Naive thymus-derived CD4-positive, alpha-beta T cell (primary cell): Measurements from ENCODE around the gene FMNL2. TPM values are rescaled to one million over a fixed set of nuclear protein-coding genes. Genes with fewer than 3 reads are reported as not detected.

Source experiments
- ATAC-seq: fragments of 150-1000 bp; cut with Tn5 transposase; 2 replicates; pipeline ENCODE4 v1.10.0; 2021; ENCODE audit warnings: mild to moderate bottlenecking, moderate library complexity
- CTCF ChIA-PET: fragments of 350-600 bp; sonication (Branson Sonifier 250); formaldehyde crosslinking; loops from one replicate; lab custom pipeline; 2021; ENCODE audit warnings: antibody characterized with exemption; lab: Charles Lee
- POLR2A ChIA-PET: fragments of 350-600 bp; sonication (Branson Sonifier 250); formaldehyde crosslinking; loops from one replicate; lab custom pipeline; 2021; ENCODE audit warnings: antibody characterized with exemption, inconsistent platforms; lab: Charles Lee
- DNase-seq, 9 donors: peaks; one replicate each; pipeline versions ENCODE4 v3.0.0 to v3.0.0-alpha.2; 2020 to 2022; ENCODE audit warnings: mixed read lengths in 1 of 9
- H3K27ac ChIP-seq: one replicate; pipeline ENCODE4 v1.7.0; 2013; ENCODE audit warnings: mild to moderate bottlenecking, low read depth, low read length, moderate library complexity
- H3K27me3 ChIP-seq, 2 donors: one replicate each; pipeline ENCODE4 v1.7.0; 2013; ENCODE audit warnings: low read length in 2 of 2, mild to moderate bottlenecking in 2 of 2, moderate library complexity in 2 of 2; ENCODE audit not compliant: control insufficient read depth in 2 of 2, insufficient read depth in 2 of 2
- H3K36me3 ChIP-seq, 3 experiments: 1 replicate in 2 of 3; 2 replicates in 1 of 3; pipeline ENCODE4 v1.7.0; 2013; ENCODE audit warnings: low read length in 3 of 3, mild to moderate bottlenecking in 3 of 3, moderate library complexity in 1 of 3; ENCODE audit not compliant: insufficient read depth in 3 of 3, control insufficient read depth in 2 of 3
- H3K4me1 ChIP-seq, 2 donors: one replicate each; pipeline ENCODE4 v1.7.0; 2013; ENCODE audit warnings: low read length in 2 of 2, mild to moderate bottlenecking in 2 of 2, moderate library complexity in 1 of 2; ENCODE audit not compliant: control insufficient read depth in 2 of 2, insufficient read depth in 2 of 2
- H3K4me3 ChIP-seq: 2 replicates; pipeline ENCODE4 v1.7.0; 2013; ENCODE audit warnings: mild to moderate bottlenecking, low read length
- H3K9me3 ChIP-seq, 3 experiments: 1 replicate in 2 of 3; 2 replicates in 1 of 3; pipeline ENCODE4 v1.7.0; 2013; ENCODE audit warnings: low read length in 3 of 3; ENCODE audit not compliant: control insufficient read depth in 2 of 3
- H3K27ac Mint-ChIP-seq, 9 donors: one replicate each; pipeline ENCODE4 v1.8.0; 2020 to 2022; ENCODE audit warnings: mixed read lengths in 9 of 9, mild to moderate bottlenecking in 8 of 9, moderate library complexity in 5 of 9, inconsistent platforms in 2 of 9
- H3K27me3 Mint-ChIP-seq, 5 donors: one replicate each; pipeline ENCODE4 v1.8.0; 2021 to 2022; ENCODE audit warnings: mixed read lengths in 5 of 5, mild to moderate bottlenecking in 1 of 5
- H3K36me3 Mint-ChIP-seq, 5 donors: one replicate each; pipeline ENCODE4 v1.8.0; 2020 to 2022; ENCODE audit warnings: mixed read lengths in 5 of 5, mild to moderate bottlenecking in 3 of 5, inconsistent platforms in 1 of 5
- H3K4me1 Mint-ChIP-seq, 7 donors: one replicate each; pipeline ENCODE4 v1.8.0; 2020 to 2022; ENCODE audit warnings: mixed read lengths in 7 of 7, mild to moderate bottlenecking in 3 of 7, inconsistent platforms in 1 of 7
- H3K4me3 Mint-ChIP-seq, 10 donors: one replicate each; pipeline ENCODE4 v1.8.0; 2020 to 2022; ENCODE audit warnings: mild to moderate bottlenecking in 10 of 10, mixed read lengths in 10 of 10, moderate library complexity in 6 of 10, inconsistent platforms in 2 of 10
- H3K9me3 Mint-ChIP-seq, 11 donors: one replicate each; pipeline ENCODE4 v1.8.0; 2020 to 2022; ENCODE audit warnings: mixed read lengths in 11 of 11, mild to moderate bottlenecking in 4 of 11, inconsistent platforms in 1 of 11, moderate library complexity in 1 of 11
- intact Hi-C, 2 donors: fragments of 100-400 bp; cut with micrococcal nuclease; formaldehyde crosslinking; loops; one replicate each; pipeline ENCODE4 v1.15.1; 2023
- polyA plus RNA-seq, 2 donors: library from polyadenylated mRNA; unstranded; fragments of 300-500 nt; fragmentation: Illumina TruSeq; gene quantifications; one replicate each; pipeline ENCODE4 v1.2.3, GENCODE V29; 2021
- total RNA-seq, 6 experiments: library from RNA in 5 of 6; stranded (reverse) in 5 of 6; gene quantifications; 1 replicate in 5 of 6; 2 replicates in 1 of 6; pipeline ENCODE4 v1.2.3 and lab custom pipeline; 2021 to 2026

Gene FMNL2
- total and polyA plus RNA-seq, 7 experiments from 2014 or later: 0.16 to 2.7 (median 1.2) TPM

DNA sequence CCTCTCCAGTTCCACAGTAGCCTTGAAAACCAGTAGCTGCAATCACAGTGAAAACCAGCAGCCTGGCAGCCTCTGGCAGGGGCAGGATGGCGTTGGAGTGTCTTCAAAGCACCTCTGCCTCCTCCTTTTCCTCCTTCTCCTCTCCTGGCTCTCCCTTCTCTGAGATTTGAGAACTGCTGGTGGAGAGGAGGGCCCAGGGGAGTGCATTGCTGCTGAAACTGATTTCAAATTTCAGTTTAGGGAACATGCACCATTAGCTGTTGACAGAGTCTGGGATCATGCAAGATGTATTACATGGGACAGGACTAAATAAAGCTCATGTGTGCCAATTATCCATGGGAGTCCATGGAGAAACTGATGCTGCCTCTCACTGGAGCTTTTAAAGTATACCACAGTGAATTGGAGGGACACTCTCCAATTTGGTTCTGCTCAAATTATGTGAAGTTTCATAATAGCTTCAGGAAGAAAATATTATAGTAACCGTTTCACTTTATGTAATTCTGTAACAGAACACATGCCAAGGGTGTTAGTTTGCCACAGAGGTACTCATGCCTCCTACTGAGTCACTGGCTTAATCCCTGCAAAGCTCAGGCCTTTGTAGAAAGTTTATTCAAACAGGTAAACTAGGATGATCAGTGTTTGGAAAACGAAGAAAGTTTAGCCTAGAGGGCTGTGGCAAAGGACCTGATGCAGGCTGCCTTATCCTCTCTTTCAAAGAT, 236.2 kb downstream of the FMNL2 start:
- ATAC-seq: no peak
- intact Hi-C loops: no loop called here
- peaks cover 0 to 21% (median 5%) of the 10 kb centered on the region in 5 donors for H3K27me3 Mint-ChIP-seq
- H3K9me3 Mint-ChIP-seq: no peaks in the 10 kb centered on the region
- POLR2A ChIA-PET: no interaction called here
- no peak overlapping the region for H3K4me3 Mint-ChIP-seq
- no peak overlapping the region for H3K27ac ChIP-seq
- no peak overlapping the region for H3K27ac Mint-ChIP-seq
- H3K9me3 ChIP-seq: no peaks in the 10 kb centered on the region
- no peak overlapping the region for H3K4me3 ChIP-seq
- H3K27me3 ChIP-seq: no peaks in the 10 kb centered on the region
- H3K4me1 ChIP-seq: no peaks in the 10 kb centered on the region
- no peak for DNase-seq
- H3K36me3 Mint-ChIP-seq: no peaks in the 10 kb centered on the region
- H3K4me1 Mint-ChIP-seq: peaks cover 0 to 7% (median 0%) of the 10 kb centered on the region in 7 donors
- no peaks in the 10 kb centered on the region for H3K36me3 ChIP-seq
- CTCF ChIA-PET: no interaction called here

DNA sequence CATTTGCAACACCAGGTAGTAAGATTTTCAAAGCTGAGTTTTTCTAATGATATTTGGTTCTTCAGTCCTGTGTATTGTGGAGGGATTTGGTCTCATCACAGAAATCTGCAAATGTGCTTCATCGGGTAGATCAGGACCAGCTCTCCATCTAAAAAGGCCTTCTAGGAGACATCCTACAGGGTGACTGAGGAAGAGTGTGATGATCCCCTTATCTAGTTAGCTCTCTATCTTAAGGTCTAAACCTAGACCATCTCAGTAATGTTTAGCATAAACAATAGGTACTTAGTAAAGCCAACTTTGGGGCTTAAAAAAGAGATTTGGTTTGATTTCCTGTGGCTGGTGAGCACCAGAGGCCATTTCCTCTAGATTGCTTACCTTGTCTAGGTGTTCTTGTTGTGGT, 237.1 kb downstream of the FMNL2 start:
- Mint-ChIP-seq H3K9me3 (no peaks in the 10 kb centered on the region), H3K27ac (no peak overlapping the region), H3K27me3 (peaks cover 0 to 16% (median 0%) of the 10 kb centered on the region in 5 donors), H3K4me3 (no peak overlapping the region), H3K4me1 (peaks cover 0 to 7% (median 0%) of the 10 kb centered on the region in 7 donors), H3K36me3 (no peaks in the 10 kb centered on the region)
- ATAC-seq (no peak), DNase-seq (no peak)
- H3K4me3 ChIP-seq: no peak overlapping the region
- H3K27ac ChIP-seq: no peak overlapping the region
- no peaks in the 10 kb centered on the region for H3K36me3 ChIP-seq
- POLR2A ChIA-PET: no interaction called here
- CTCF ChIA-PET: interaction anchor here (0.7 kb wide), 1 partner anchor 530 kb away, joined by 3 read pairs; no protein-coding TSS in a partner anchor
- intact Hi-C loops: no loop called here
- H3K9me3 ChIP-seq: no peaks in the 10 kb centered on the region
- H3K4me1 ChIP-seq: no peaks in the 10 kb centered on the region
- no peaks in the 10 kb centered on the region for H3K27me3 ChIP-seq

DNA sequence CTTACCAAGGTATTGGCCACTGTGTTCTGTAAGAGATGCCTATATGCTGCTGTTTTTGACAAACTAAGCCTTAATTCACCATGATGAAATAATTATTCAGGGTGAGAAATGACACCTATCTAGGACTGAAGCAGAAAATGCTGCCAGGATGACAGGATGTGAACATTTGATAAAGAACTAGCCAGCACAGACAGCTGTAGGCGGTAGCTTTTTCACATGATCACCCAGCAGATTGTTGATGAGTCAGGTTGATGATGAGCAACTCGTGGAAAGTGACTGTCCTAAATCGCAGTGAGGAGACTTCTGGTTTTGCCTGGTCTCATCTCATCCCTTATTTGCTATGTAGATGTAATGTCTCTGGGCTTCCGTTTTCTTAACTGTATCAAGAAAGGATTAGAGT, 238.2 kb downstream of the FMNL2 start:
- H3K36me3 Mint-ChIP-seq: no peaks in the 10 kb centered on the region
- Histone ChIP-seq H3K4me1 (no peaks in the 10 kb centered on the region), H3K4me3 (no peak overlapping the region), H3K36me3 (no peaks in the 10 kb centered on the region), H3K27me3 (no peaks in the 10 kb centered on the region), H3K9me3 (no peaks in the 10 kb centered on the region), H3K27ac (no peak overlapping the region)
- intact Hi-C loops: no loop called here
- DNase-seq: peak in 1 of 9 donors; percentile 32
- H3K27ac Mint-ChIP-seq: no peak overlapping the region
- POLR2A ChIA-PET: no interaction called here
- no peak overlapping the region for H3K4me3 Mint-ChIP-seq
- ATAC-seq: peak; percentile 85
- no peaks in the 10 kb centered on the region for H3K9me3 Mint-ChIP-seq
- peaks cover 0 to 16% (median 0%) of the 10 kb centered on the region in 5 donors for H3K27me3 Mint-ChIP-seq
- peaks cover 0 to 7% (median 0%) of the 10 kb centered on the region in 7 donors for H3K4me1 Mint-ChIP-seq
- CTCF ChIA-PET: no interaction called here

DNA sequence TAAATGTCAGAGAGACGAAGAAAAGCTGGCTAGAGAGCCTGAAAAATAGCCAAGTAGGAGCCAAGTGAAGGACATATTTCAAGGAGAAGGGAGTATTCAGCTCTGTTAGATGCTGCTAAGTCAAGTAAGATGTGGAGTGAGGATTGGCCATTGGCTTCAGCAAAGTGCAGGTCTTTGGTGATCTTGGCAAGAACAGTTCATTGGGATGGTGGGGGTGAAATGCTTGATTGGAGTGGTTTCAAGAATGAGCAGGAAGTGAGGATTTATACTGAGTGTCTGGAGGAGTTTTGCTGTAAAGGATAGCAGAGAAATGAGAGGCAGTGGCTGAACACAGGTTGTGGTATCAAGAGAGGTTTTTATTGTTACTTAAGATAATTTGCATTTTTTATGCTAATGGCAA, 242.6 kb downstream of the FMNL2 start:
- no peaks in the 10 kb centered on the region for H3K4me1 ChIP-seq
- no peak overlapping the region for H3K27ac ChIP-seq
- no peaks in the 10 kb centered on the region for H3K9me3 Mint-ChIP-seq
- H3K36me3 Mint-ChIP-seq: no peaks in the 10 kb centered on the region
- no peak overlapping the region for H3K4me3 Mint-ChIP-seq
- no peaks in the 10 kb centered on the region for H3K9me3 ChIP-seq
- ATAC-seq (no peak), DNase-seq (no peak)
- H3K27me3 Mint-ChIP-seq: peaks cover 0 to 9% (median 0%) of the 10 kb centered on the region in 5 donors
- CTCF ChIA-PET: no interaction called here
- no peaks in the 10 kb centered on the region for H3K27me3 ChIP-seq
- H3K4me1 Mint-ChIP-seq: peaks cover 0 to 5% (median 0%) of the 10 kb centered on the region in 7 donors
- intact Hi-C loops: no loop called here
- H3K27ac Mint-ChIP-seq: no peak overlapping the region
- H3K36me3 ChIP-seq: no peaks in the 10 kb centered on the region
- no peak overlapping the region for H3K4me3 ChIP-seq
- POLR2A ChIA-PET: no interaction called here

DNA sequence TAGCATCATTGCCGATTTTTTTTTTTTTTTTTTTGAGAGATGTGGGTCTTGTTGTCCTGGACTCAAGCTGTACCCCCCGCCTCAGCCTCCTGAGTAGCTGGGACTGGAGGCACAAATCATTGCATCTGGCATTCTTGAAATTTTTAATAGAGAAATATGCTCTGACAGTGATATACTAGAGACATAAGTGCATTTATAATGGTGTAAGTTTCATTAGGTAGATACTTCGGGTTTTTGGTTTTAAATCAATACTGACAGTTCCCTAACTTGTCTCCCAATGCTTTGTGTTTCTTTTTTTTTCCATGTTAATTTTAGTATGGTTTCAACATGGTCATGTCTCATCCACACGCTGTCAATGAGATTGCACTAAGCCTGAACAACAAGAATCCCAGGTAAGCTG, 243.6 kb downstream of the FMNL2 start:
- Histone ChIP-seq H3K4me1 (no peaks in the 10 kb centered on the region), H3K4me3 (no peak overlapping the region), H3K27me3 (no peaks in the 10 kb centered on the region), H3K27ac (no peak overlapping the region), H3K36me3 (no peaks in the 10 kb centered on the region), H3K9me3 (no peaks in the 10 kb centered on the region)
- POLR2A ChIA-PET: no interaction called here
- CTCF ChIA-PET: no interaction called here
- intact Hi-C loops: no loop called here
- Mint-ChIP-seq H3K27ac (no peak overlapping the region), H3K27me3 (peaks cover 0 to 9% (median 4%) of the 10 kb centered on the region in 5 donors), H3K36me3 (no peaks in the 10 kb centered on the region), H3K4me1 (no peaks in the 10 kb centered on the region), H3K4me3 (no peak overlapping the region), H3K9me3 (no peaks in the 10 kb centered on the region)
- ATAC-seq (no peak), DNase-seq (no peak)

DNA sequence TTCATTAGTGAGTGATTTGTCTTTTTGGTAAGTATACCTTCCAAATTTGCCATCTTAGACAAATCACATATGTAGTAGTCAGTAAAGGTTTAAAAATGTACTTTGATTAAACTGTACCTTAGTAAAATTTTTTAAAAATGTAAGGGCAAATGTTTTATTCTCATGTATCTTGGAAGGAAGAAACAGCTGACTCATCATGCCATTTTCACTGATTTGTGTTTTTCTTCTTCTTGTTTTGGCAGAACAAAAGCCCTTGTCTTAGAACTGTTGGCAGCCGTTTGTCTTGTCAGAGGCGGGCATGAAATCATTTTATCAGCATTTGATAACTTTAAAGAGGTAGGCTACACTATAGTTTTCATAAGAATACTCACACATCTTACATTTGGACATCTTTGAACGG, 245.7 kb downstream of the FMNL2 start:
- no peaks in the 10 kb centered on the region for H3K36me3 ChIP-seq
- H3K4me3 ChIP-seq: no peak overlapping the region
- no peaks in the 10 kb centered on the region for H3K9me3 ChIP-seq
- POLR2A ChIA-PET: no interaction called here
- Mint-ChIP-seq H3K4me1 (no peaks in the 10 kb centered on the region), H3K27ac (no peak overlapping the region), H3K9me3 (no peaks in the 10 kb centered on the region), H3K36me3 (no peaks in the 10 kb centered on the region), H3K4me3 (no peak overlapping the region), H3K27me3 (peaks cover 0 to 13% (median 8%) of the 10 kb centered on the region in 5 donors)
- no peak overlapping the region for H3K27ac ChIP-seq
- H3K27me3 ChIP-seq: no peaks in the 10 kb centered on the region
- H3K4me1 ChIP-seq: no peaks in the 10 kb centered on the region
- intact Hi-C loops: no loop called here
- DNase-seq (no peak), ATAC-seq (no peak)
- CTCF ChIA-PET: no interaction called here

DNA sequence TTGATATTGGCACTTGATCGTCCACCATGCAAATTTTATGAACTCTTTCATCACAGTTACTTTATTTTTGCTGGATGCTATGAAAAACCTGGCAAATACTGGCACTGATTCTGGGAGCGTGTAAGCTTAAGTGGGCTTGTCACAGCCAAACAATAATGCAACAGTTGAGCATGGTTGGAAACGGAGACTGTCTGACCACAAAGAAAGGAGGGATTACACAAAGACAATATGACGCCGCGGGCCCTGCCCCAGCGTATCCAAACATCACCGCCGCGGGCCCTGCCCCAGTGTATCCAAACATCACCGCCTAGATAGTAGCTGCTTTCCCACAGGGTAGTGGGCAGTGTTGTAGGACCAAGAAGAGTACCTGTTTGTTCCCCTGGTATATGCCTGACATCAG, 246.4 kb downstream of the FMNL2 start:
- Mint-ChIP-seq H3K36me3 (no peaks in the 10 kb centered on the region), H3K27me3 (peaks cover 0 to 18% (median 8%) of the 10 kb centered on the region in 5 donors), H3K9me3 (no peaks in the 10 kb centered on the region), H3K27ac (no peak overlapping the region), H3K4me3 (no peak overlapping the region), H3K4me1 (peaks cover 0 to 2% (median 0%) of the 10 kb centered on the region in 7 donors)
- POLR2A ChIA-PET: no interaction called here
- DNase-seq: no peak
- intact Hi-C loops: no loop called here
- H3K27me3 ChIP-seq: no peaks in the 10 kb centered on the region
- H3K36me3 ChIP-seq: no peaks in the 10 kb centered on the region
- no peaks in the 10 kb centered on the region for H3K4me1 ChIP-seq
- CTCF ChIA-PET: no interaction called here
- no peak for ATAC-seq
- H3K27ac ChIP-seq: no peak overlapping the region
- no peak overlapping the region for H3K4me3 ChIP-seq
- no peaks in the 10 kb centered on the region for H3K9me3 ChIP-seq
